ENCODE results near the gene MYBPHL.
"Not testable (repeated sequence)": the region's sequence is repeated elsewhere in the genome, so short reads cannot be mapped to it uniquely, and the experiment has no call there.

MYBPHL gene

GRCh38 chr1:109319114-109319513, 12.3 kb upstream of the MYBPHL start:
- H3K27me3 ChIP-seq (ENCODE audit: low read depth): no peaks in the 10 kb centered on the region
- peaks cover 72% of the 10 kb centered on the region for H3K36me3 ChIP-seq (replicated peaks)
- no peak for DNase-seq (ENCODE audit: low spot score in 2 of 2)
- in situ Hi-C loops (cut with MboI; ENCODE audit: low sequenced_read_pairs): no loop called here
- no peaks in the 10 kb centered on the region for H3K9me3 ChIP-seq
- H3K4me1 ChIP-seq: no peaks in the 10 kb centered on the region
- no peak overlapping the region for H3K4me3 ChIP-seq

- Histone ChIP-seq H3K4me3 (no peak overlapping the region), H3K9me3 (no peaks in the 10 kb centered on the region), H3K27me3 (ENCODE audit: low read depth) (no peaks in the 10 kb centered on the region), H3K4me1 (no peaks in the 10 kb centered on the region), H3K36me3 (replicated peaks) (peaks cover 63% of the 10 kb centered on the region)
- in situ Hi-C loops (cut with MboI; ENCODE audit: low sequenced_read_pairs): no loop called here
- DNase-seq (ENCODE audit: low spot score in 2 of 2): no peak
These were observed 9.7 kb upstream of the MYBPHL start for GRCh38 chr1:109316506-109316905.

GRCh38 chr1:109315288-109315687, 8.5 kb upstream of the MYBPHL start:
- Histone ChIP-seq H3K4me1 (no peaks in the 10 kb centered on the region), H3K36me3 (replicated peaks) (peaks cover 55% of the 10 kb centered on the region), H3K9me3 (no peaks in the 10 kb centered on the region), H3K27me3 (ENCODE audit: low read depth) (no peaks in the 10 kb centered on the region), H3K4me3 (no peak overlapping the region)
- DNase-seq (ENCODE audit: low spot score in 2 of 2): no peak
- in situ Hi-C loops (cut with MboI; ENCODE audit: low sequenced_read_pairs): no loop called here

- H3K9me3 ChIP-seq: no peaks in the 10 kb centered on the region
- DNase-seq (ENCODE audit: low spot score in 2 of 2): no peak
- no peaks in the 10 kb centered on the region for H3K4me1 ChIP-seq
- H3K27me3 ChIP-seq (ENCODE audit: low read depth): no peaks in the 10 kb centered on the region
- H3K4me3 ChIP-seq: no peak overlapping the region
- in situ Hi-C loops (cut with MboI; ENCODE audit: low sequenced_read_pairs): no loop called here
- H3K36me3 ChIP-seq (replicated peaks): peaks cover 52% of the 10 kb centered on the region
These were observed 8.0 kb upstream of the MYBPHL start for GRCh38 chr1:109314795-109315194.

- no peaks in the 10 kb centered on the region for H3K9me3 ChIP-seq
- peaks cover 45% of the 10 kb centered on the region for H3K36me3 ChIP-seq (replicated peaks)
- H3K27me3 ChIP-seq (ENCODE audit: low read depth): no peaks in the 10 kb centered on the region
- no peak for DNase-seq (ENCODE audit: low spot score in 2 of 2)
- in situ Hi-C loops (cut with MboI; ENCODE audit: low sequenced_read_pairs): no loop called here
- no peaks in the 10 kb centered on the region for H3K4me1 ChIP-seq
- no peak overlapping the region for H3K4me3 ChIP-seq
These were observed 6.4 kb upstream of the MYBPHL start for GRCh38 chr1:109312978-109313775.

GRCh38 chr1:109312246-109312645, 5.4 kb upstream of the MYBPHL start:
- H3K4me3 ChIP-seq: no peak overlapping the region
- in situ Hi-C loops (cut with MboI; ENCODE audit: low sequenced_read_pairs): no loop called here
- peaks cover 39% of the 10 kb centered on the region for H3K36me3 ChIP-seq (replicated peaks)
- peaks cover 8% of the 10 kb centered on the region for H3K4me1 ChIP-seq
- no peak for DNase-seq (ENCODE audit: low spot score in 2 of 2)
- no peaks in the 10 kb centered on the region for H3K27me3 ChIP-seq (ENCODE audit: low read depth)
- no peaks in the 10 kb centered on the region for H3K9me3 ChIP-seq

- no peak overlapping the region for H3K4me3 ChIP-seq
- H3K36me3 ChIP-seq (replicated peaks): peaks cover 17% of the 10 kb centered on the region
- no peaks in the 10 kb centered on the region for H3K9me3 ChIP-seq
- no peaks in the 10 kb centered on the region for H3K27me3 ChIP-seq (ENCODE audit: low read depth)
- no peak for DNase-seq (ENCODE audit: low spot score in 2 of 2)
- peaks cover 12% of the 10 kb centered on the region for H3K4me1 ChIP-seq
- in situ Hi-C loops (cut with MboI; ENCODE audit: low sequenced_read_pairs): no loop called here
These were observed 2.5 kb upstream of the MYBPHL start for GRCh38 chr1:109309347-109309746.

GRCh38 chr1:109307274-109308021, 637 bp upstream of the MYBPHL start:
- in situ Hi-C loops (cut with MboI; ENCODE audit: low sequenced_read_pairs): no loop called here
- no peaks in the 10 kb centered on the region for H3K9me3 ChIP-seq
- H3K36me3 ChIP-seq (replicated peaks): 0 out of 2 replicates have a peak, but pooled peaks cover 6% of the 10 kb centered on the region
- H3K27me3 ChIP-seq (ENCODE audit: low read depth): no peaks in the 10 kb centered on the region
- peak; percentile 39 to 47 for DNase-seq (ENCODE audit: low spot score in 2 of 2)
- H3K4me1 ChIP-seq: peaks cover 12% of the 10 kb centered on the region
- H3K4me3 ChIP-seq: no peak overlapping the region

GRCh38 chr1:109305991-109306390, 820 bp downstream of the MYBPHL start:
- H3K27me3 ChIP-seq (ENCODE audit: low read depth); H3K4me3 ChIP-seq; DNase-seq (ENCODE audit: low spot score in 2 of 2); H3K9me3 ChIP-seq; H3K36me3 ChIP-seq (replicated peaks); in situ Hi-C loops (cut with MboI; ENCODE audit: low sequenced_read_pairs): not testable (repeated sequence)
- peaks cover 12% of the 10 kb centered on the region for H3K4me1 ChIP-seq

- Histone ChIP-seq H3K4me1 (peaks cover 12% of the 10 kb centered on the region), H3K4me3 (no peak overlapping the region), H3K27me3 (ENCODE audit: low read depth) (no peaks in the 10 kb centered on the region), H3K36me3 (replicated peaks) (no peaks in the 10 kb centered on the region), H3K9me3 (no peaks in the 10 kb centered on the region)
- no peak for DNase-seq (ENCODE audit: low spot score in 2 of 2)
- in situ Hi-C loops (cut with MboI; ENCODE audit: low sequenced_read_pairs): no loop called here
These were observed 2.4 kb downstream of the MYBPHL start for GRCh38 chr1:109304226-109304920.

GRCh38 chr1:109301874-109302273, 4.9 kb downstream of the MYBPHL start:
- no peaks in the 10 kb centered on the region for H3K36me3 ChIP-seq (replicated peaks)
- H3K4me1 ChIP-seq: no peaks in the 10 kb centered on the region; the same call in 1 of the 2 replicates
- no peak for DNase-seq (ENCODE audit: low spot score in 2 of 2)
- H3K27me3 ChIP-seq (ENCODE audit: low read depth): no peaks in the 10 kb centered on the region
- H3K4me3 ChIP-seq: no peak overlapping the region
- in situ Hi-C loops (cut with MboI; ENCODE audit: low sequenced_read_pairs): no loop called here
- H3K9me3 ChIP-seq: no peaks in the 10 kb centered on the region

- Histone ChIP-seq H3K4me3 (no peak overlapping the region), H3K9me3 (no peaks in the 10 kb centered on the region), H3K27me3 (ENCODE audit: low read depth) (no peaks in the 10 kb centered on the region), H3K4me1 (no peaks in the 10 kb centered on the region), H3K36me3 (replicated peaks) (no peaks in the 10 kb centered on the region)
- in situ Hi-C loops (cut with MboI; ENCODE audit: low sequenced_read_pairs): no loop called here
- no peak for DNase-seq (ENCODE audit: low spot score in 2 of 2)
These were observed 6.1 kb downstream of the MYBPHL start for GRCh38 chr1:109300650-109301151.

GRCh38 chr1:109299558-109300343, 7.1 kb downstream of the MYBPHL start:
- no peak for DNase-seq (ENCODE audit: low spot score in 2 of 2)
- H3K4me3 ChIP-seq: no peak overlapping the region
- H3K36me3 ChIP-seq (replicated peaks): no peaks in the 10 kb centered on the region
- H3K4me1 ChIP-seq: no peaks in the 10 kb centered on the region
- in situ Hi-C loops (cut with MboI; ENCODE audit: low sequenced_read_pairs): no loop called here
- H3K27me3 ChIP-seq (ENCODE audit: low read depth): no peaks in the 10 kb centered on the region
- H3K9me3 ChIP-seq: no peaks in the 10 kb centered on the region
